Tibial artery (tissue), 4 donors: ENCODE results near the gene MRC1.

Source experiments
- DNase-seq, 2 donors: peaks; one replicate each; pipeline ENCODE4 v3.0.0-alpha.2; 2019
- H3K27ac ChIP-seq, 2 donors: fragments of 200-600 bp; sonication (generic) in 1 of 2; 1 replicate in 1 of 2; 2 replicates in 1 of 2; pipeline ENCODE4 v1.5.1; 2018 to 2019; ENCODE audit warnings: mild to moderate bottlenecking in 1 of 2
- H3K27me3 ChIP-seq, 2 donors: fragments of 200-600 bp; sonication (generic) in 1 of 2; one replicate each; pipeline versions ENCODE4 v1.5.1 to v1.6.0; 2016 to 2019
- H3K36me3 ChIP-seq, 3 donors: fragments of 200-600 bp; sonication (generic) in 2 of 3; one replicate each; pipeline ENCODE4 v1.5.1; 2016 to 2019; ENCODE audit warnings: mild to moderate bottlenecking in 2 of 3
- H3K4me1 ChIP-seq, 4 donors: fragments of 200-600 bp; sonication (generic) in 2 of 4; 1 replicate in 3 of 4; 2 replicates in 1 of 4; pipeline ENCODE4 v1.5.1; 2016 to 2019
- H3K4me3 ChIP-seq, 2 donors: fragments of 200-600 bp; sonication (generic) in 1 of 2; 1 replicate in 1 of 2; 2 replicates in 1 of 2; pipeline ENCODE4 v1.5.1; 2018 to 2019; ENCODE audit warnings: mild to moderate bottlenecking in 2 of 2
- H3K9me3 ChIP-seq, 3 donors: fragments of 200-600 bp; sonication (generic) in 1 of 3; one replicate each; pipeline ENCODE4 v1.5.1; 2016 to 2019
- CTCF ChIP-seq, 2 experiments: fragments of 200-600 bp in 1 of 2; fragments of 450-650 bp in 1 of 2; IDR thresholded peaks; one replicate each; pipeline ENCODE4 v1.5.1; 2017 to 2019; ENCODE audit warnings: antibody characterized with exemption in 2 of 2, mild to moderate bottlenecking in 1 of 2, moderate library complexity in 1 of 2
- intact Hi-C: fragments of 100-400 bp; cut with DNase I; formaldehyde crosslinking; loops from one replicate; pipeline ENCODE4 v1.15.0; 2023; ENCODE audit warnings: low total_unique reads

MRC1 gene

GRCh38 chr10:17817316-17817715 is 8.2 kb downstream of the MRC1 start:
- Histone ChIP-seq H3K4me1 (no peaks in the 10 kb centered on the region), H3K27me3 (no peaks in the 10 kb centered on the region), H3K27ac (no peak overlapping the region), H3K36me3 (no peaks in the 10 kb centered on the region), H3K9me3 (no peaks in the 10 kb centered on the region), H3K4me3 (no peak overlapping the region)
- intact Hi-C loops: no loop called here
- TF ChIP-seq CTCF (IDR thresholded peaks at IDR 0.05): no peak
- no peak for DNase-seq

GRCh38 chr10:17817790-17818189 is 8.6 kb downstream of the MRC1 start:
- intact Hi-C loops: no loop called here
- TF ChIP-seq CTCF (IDR thresholded peaks at IDR 0.05): no peak
- H3K36me3 ChIP-seq: no peaks in the 10 kb centered on the region
- H3K27me3 ChIP-seq: no peaks in the 10 kb centered on the region
- no peak overlapping the region for H3K27ac ChIP-seq
- no peak overlapping the region for H3K4me3 ChIP-seq
- no peaks in the 10 kb centered on the region for H3K9me3 ChIP-seq
- no peak for DNase-seq
- H3K4me1 ChIP-seq: no peaks in the 10 kb centered on the region

- H3K9me3 ChIP-seq: no peaks in the 10 kb centered on the region
- H3K4me1 ChIP-seq: no peaks in the 10 kb centered on the region
- no peaks in the 10 kb centered on the region for H3K27me3 ChIP-seq
- TF ChIP-seq CTCF (IDR thresholded peaks at IDR 0.05): no peak
- intact Hi-C loops: no loop called here
- no peak for DNase-seq
- no peak overlapping the region for H3K4me3 ChIP-seq
- no peak overlapping the region for H3K27ac ChIP-seq
- no peaks in the 10 kb centered on the region for H3K36me3 ChIP-seq
These were observed 10.7 kb downstream of the MRC1 start for GRCh38 chr10:17819836-17820235.

GRCh38 chr10:17820943-17821342 is 11.8 kb downstream of the MRC1 start:
- no peaks in the 10 kb centered on the region for H3K9me3 ChIP-seq
- DNase-seq: no peak
- no peak overlapping the region for H3K27ac ChIP-seq
- no peak for TF ChIP-seq CTCF (IDR thresholded peaks at IDR 0.05)
- H3K4me3 ChIP-seq: no peak overlapping the region
- H3K4me1 ChIP-seq: no peaks in the 10 kb centered on the region
- no peaks in the 10 kb centered on the region for H3K36me3 ChIP-seq
- intact Hi-C loops: no loop called here
- no peaks in the 10 kb centered on the region for H3K27me3 ChIP-seq

- no peak overlapping the region for H3K27ac ChIP-seq
- no peaks in the 10 kb centered on the region for H3K27me3 ChIP-seq
- no peaks in the 10 kb centered on the region for H3K4me1 ChIP-seq
- no peak for TF ChIP-seq CTCF (IDR thresholded peaks at IDR 0.05)
- no peaks in the 10 kb centered on the region for H3K36me3 ChIP-seq
- intact Hi-C loops: no loop called here
- no peak overlapping the region for H3K4me3 ChIP-seq
- H3K9me3 ChIP-seq: no peaks in the 10 kb centered on the region
- DNase-seq: no peak
These were observed 12.7 kb downstream of the MRC1 start for GRCh38 chr10:17821893-17822292.

GRCh38 chr10:17831341-17831740 is 22.2 kb downstream of the MRC1 start:
- intact Hi-C loops: no loop called here
- no peak overlapping the region for H3K4me3 ChIP-seq
- no peaks in the 10 kb centered on the region for H3K9me3 ChIP-seq
- H3K36me3 ChIP-seq: no peaks in the 10 kb centered on the region
- H3K4me1 ChIP-seq: no peaks in the 10 kb centered on the region
- no peak for TF ChIP-seq CTCF (IDR thresholded peaks at IDR 0.05)
- peaks cover 0 to 3% of the 10 kb centered on the region in 2 donors for H3K27me3 ChIP-seq
- H3K27ac ChIP-seq: no peak overlapping the region
- DNase-seq: no peak
